Heart left ventricle (tissue), 13 donors: Measurements from ENCODE around the gene COQ8A.

Source experiments
- CTCF ChIP-seq, 12 donors: fragments of 200-600 bp; sonication (generic) in 4 of 12; IDR thresholded peaks; one replicate each; pipeline versions ENCODE4 v1.5.0 to v1.8.0; 2018 to 2022; ENCODE audit warnings: antibody characterized with exemption in 12 of 12, mild to moderate bottlenecking in 5 of 12
- POLR2A ChIP-seq, 2 donors: fragments of 450-650 bp; IDR thresholded peaks; one replicate each; pipeline ENCODE4 v1.6.1; 2017; ENCODE audit warnings: antibody characterized with exemption in 2 of 2, mild to moderate bottlenecking in 2 of 2, moderate library complexity in 2 of 2
- donor health status: ischemic (EF 13 %, LVEDD 7.1; RV severe dilation, severe dysfunction).
- donor health status: DM: no; HTN: yes; CAD: no.
- donor health status: DM: no; HTN: no; CAD: no.
- donor health status: ischemic (EF 25% LVEDD 6.9; RV normal size, moderate dysfunction).
- donor health status: ischemic (EF 25% LVEDD 5.7; RV mildly dilated, moderate dysfunction).
- donor health status: ischemic (EF 35%, LVEDD 5.7; RV mildly dilated, moderate dysfunction).
- donor health status: nonischemic (EF 11% LVEDD 7.7; RV severe dilation, severe dysfunction).
- donor health status: DM: yes; HTN: yes; CAD: no.
- donor health status: PGD.
- donor health status: ischemic (EF 29% LVEDD 5.4; RV normal size, mild dysfunction).
- donor health status: nonischemic (EF 23%, LVEDD 6.1; RV moderate dilation, normal function).

- TF ChIP-seq CTCF (IDR thresholded peaks at IDR 0.05) (no peak), POLR2A (IDR thresholded peaks at IDR 0.05) (no peak)
These were observed 36.0 kb upstream of the COQ8A start for GRCh38 chr1:226903819-226904716.
